GM21360 (cell line): Measurements from ENCODE around the gene SHROOM2.

ENCODE experiments used
- ATAC-seq: cut with Tn5 transposase; IDR thresholded peaks from one replicate; pipeline ENCODE4 v1.9.1; 2021; ENCODE audit warnings: mild to moderate bottlenecking, moderate library complexity; ENCODE audit not compliant: unreplicated experiment

SHROOM2 gene

DNA sequence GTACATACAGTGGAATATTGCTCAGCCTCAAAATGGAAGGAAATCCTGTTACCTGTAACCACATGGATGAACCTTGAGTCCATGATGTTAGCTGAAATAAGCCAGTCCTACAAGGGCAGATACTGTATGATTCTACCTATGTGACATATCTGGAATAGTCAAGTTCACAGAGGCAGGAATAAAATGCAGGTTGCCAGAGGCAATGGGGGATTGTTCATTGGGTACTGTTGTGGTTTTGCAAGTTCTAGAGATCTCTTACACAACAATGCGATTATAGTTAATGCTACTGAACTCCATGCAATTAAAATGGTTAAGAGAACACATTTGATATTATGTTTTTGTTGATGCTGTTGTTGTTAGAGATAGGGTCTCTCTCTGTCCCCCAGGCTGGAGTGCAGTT, 74.6 kb downstream of the SHROOM2 start:
- ATAC-seq, result no peak

DNA sequence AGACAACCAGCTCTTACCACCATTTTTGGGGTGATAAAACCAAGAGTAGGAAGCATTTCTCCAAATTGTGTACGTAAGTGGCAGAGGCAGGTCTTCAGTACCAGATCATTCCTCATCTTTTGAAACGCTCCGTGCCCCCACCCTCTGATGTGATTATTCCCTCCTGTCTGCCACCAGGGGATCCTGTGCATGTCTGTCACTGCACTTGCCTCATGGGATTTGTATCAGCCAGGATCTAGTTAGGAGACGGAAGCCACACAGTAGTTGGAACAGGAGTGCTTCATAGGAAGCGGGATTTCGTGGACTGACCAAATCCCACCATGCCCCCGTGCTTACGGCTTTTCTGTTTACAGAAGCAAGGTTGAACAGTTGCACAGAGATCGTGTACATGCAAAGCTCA, 75.5 kb downstream of the SHROOM2 start:
- no peak for ATAC-seq

DNA sequence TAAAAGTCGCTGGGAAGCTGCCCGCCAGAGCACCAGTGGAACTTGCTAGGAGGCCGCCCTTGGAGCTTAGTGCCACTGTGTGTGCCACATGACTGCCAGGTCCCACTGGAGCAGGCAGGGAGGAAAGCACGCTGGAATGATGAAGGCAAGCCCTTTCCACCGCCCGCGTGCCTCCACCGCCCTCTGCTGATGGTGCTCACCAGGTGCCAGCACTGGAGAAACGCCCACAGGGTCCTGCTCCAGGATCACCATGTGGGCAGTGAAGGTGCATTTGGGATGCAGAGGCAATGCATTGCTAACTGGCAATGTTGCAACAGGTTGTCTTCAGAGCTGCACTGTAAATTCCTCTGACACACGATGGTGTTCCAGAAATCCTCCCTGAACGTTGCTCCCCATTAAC, 76.3 kb downstream of the SHROOM2 start:
- no peak for ATAC-seq

- ATAC-seq, result no peak
These were observed 76.7 kb downstream of the SHROOM2 start for GRCh38 chrX:9862953-9863352.

DNA sequence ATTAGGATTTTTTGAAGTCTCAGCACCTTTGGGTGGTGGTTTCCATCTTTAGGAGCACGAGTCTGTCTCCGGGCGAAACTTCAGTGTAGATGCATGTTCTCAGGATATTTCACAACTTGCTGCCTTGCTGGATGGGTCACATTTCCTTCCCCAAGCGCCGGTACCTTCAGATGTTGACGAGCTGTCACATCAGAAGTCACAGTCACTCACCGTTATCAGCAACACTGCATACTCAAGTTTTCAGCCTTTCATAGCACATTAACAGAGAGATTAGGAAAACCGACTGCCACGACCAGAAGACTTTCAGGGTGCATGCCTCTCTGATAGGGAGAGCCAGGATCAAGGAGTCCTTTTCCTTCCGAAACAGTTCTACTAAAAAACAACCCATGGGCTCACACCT, 77.8 kb downstream of the SHROOM2 start:
- ATAC-seq, result no peak

DNA sequence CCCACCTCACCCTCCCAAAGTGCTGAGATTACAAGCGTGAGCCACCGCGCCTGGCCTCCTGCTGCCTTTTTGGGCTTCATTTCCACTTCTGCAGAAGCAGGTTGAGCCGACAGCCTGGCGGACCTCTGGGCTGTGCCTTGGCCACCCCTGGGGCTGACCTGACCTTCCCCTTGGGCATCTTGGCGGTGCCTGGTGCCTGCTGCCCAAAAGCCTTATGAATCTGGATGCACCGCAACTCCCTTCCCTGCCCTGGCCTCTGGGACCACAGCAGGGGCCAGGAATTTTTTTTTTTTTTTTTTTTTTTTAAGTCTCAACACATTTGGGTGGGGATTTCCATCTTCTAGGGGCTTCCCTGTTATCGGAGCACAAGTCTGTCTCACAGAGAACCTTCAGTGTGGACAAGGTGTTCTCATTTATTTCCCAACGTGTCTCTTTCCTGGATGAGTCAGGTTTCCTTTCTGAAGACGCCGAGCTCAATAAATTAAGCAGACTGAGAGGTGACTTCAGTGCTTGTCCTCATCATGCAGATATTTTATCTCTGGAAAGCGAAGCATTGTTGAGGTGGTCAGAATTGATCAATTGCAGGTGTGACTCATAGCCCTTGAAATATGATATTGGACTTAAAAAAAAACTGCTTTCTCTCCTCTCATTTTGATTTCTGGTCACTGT, 79.7 kb downstream of the SHROOM2 start:
- no peak for ATAC-seq

GRCh38 chrX:9866633-9867032, 80.4 kb downstream of the SHROOM2 start:
- ATAC-seq, result no peak

DNA sequence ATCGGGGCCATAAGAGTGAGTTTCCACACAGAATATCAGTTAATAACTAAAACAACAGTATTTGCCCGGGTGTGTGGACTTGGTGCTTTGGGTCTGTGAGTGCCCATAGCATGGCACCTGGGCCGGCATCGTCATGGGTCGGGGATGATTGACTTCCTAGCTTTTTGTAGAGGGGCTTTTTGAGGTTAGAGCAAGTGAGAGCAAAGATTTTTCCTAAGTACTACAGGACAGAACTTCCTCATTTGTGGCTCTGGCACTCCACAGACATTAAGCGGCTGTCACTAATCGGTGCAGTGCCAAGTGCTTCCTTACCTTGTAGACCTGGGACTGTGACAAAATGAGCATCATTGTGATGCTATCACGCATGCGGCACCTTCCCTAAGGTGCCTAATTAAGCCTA, 81.0 kb downstream of the SHROOM2 start:
- no peak for ATAC-seq

DNA sequence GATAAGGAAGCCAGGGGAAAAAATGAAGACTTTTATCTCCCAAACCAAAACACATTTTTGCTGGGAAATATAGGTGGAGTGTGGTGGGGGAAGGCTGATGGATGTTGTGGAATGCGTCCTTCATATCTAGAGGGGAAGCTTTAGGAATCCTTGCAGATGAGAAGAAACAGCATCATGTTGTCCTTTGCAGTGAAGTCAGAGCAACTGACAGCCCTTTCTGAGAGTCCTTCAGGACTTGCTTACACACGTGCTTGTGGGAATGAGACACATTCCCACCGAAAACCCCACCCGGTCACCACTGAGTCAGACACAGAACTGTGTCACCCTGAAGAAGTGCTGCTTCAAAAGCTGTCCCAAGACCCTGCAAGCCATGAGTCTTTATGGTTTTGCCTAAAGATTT, 81.5 kb downstream of the SHROOM2 start:
- ATAC-seq, result no peak

DNA sequence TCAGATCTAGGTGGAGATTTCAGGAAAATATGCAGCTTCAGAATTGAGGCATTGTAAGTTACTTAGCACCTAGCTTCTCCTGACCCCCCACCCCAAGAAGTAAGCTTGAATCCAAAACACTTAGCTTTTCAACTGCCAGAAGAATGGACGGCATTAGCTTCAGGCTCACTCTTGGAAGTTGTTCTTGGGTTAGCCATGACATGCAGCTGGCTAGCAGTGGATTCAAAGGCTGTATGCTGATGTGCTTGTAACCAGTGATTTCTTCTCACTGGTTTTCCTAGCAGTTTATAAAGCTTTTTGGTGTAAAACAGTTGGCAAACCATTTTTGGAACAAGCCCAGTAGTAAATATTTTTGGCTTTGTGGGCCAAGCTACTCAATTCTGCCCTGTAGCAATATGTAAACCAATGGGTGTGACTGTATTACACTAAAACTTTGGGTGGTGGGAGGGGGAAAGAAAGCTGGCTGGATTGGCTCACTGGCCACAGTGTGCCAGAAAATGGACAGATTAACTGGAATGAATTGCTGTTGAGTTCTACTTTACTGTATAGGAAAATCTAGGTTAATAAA, 85.6 kb downstream of the SHROOM2 start:
- ATAC-seq, result no peak

GRCh38 chrX:9873360-9873759, 87.1 kb downstream of the SHROOM2 start:
- no peak for ATAC-seq

GRCh38 chrX:9873952-9874351, 87.7 kb downstream of the SHROOM2 start:
- ATAC-seq, result peak; percentile 93

GRCh38 chrX:9874483-9874882, 88.3 kb downstream of the SHROOM2 start:
- no peak for ATAC-seq

DNA sequence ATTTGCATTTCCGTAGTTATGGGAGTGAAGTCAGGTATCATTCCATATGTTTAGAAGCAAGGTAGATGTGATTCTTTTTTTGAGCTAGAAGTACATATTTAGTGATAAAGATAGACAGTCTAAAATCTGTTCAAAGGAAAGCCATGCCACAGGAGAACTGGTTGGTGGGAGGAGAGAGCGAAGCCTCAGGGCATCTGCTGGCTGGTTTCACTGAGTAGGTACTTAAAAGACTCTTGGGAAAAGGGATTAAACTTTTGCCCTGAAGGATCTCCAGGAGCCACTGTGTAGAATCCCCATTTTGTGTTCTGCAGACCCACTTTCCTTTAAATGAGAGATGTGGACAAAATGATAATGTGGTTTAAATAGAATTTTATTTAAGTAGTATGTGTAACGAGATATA, 89.6 kb downstream of the SHROOM2 start:
- ATAC-seq, result no peak

DNA sequence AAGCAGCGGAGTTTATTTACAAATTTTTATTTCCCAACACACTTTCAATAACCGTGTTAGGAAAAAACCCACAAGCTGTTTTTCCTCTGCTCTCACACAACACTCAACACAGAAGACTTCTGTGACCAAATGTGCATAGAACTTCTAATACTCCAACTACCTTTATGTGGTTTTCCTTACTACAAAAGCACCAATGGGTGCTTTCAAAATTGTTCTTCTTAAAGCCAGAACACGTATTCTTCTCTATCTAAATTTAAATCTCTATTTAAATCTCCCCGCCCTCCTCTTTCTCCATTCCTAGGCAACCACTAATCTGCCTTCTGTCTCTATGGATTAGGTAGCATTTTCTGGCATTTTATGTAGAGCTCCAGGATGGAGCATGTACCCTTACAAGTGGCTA, 90.0 kb downstream of the SHROOM2 start:
- no peak for ATAC-seq

GRCh38 chrX:9878146-9878820, 92.1 kb downstream of the SHROOM2 start:
- ATAC-seq, result no peak

- no peak for ATAC-seq
These were observed 94.0 kb downstream of the SHROOM2 start for GRCh38 chrX:9880237-9880636.

DNA sequence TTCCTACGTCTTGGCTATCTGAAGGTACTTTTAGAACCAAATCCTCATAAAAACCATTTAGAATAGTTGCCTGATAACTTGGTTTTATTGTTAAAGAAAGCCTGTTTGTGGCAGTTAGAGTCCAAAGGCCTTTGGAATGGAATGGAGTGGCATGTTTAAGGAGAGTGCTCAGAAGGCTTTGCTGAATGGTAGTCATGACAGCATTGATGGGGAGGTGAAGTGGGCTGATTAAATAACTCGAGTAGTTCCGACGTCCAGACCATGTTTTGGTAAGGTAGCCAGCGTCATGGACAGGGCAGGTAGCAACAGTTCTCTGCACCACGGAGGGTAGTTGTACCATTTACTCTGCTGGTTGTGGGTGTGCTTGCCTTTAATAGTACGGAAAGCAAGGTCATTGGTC, 94.6 kb downstream of the SHROOM2 start:
- ATAC-seq, result no peak

DNA sequence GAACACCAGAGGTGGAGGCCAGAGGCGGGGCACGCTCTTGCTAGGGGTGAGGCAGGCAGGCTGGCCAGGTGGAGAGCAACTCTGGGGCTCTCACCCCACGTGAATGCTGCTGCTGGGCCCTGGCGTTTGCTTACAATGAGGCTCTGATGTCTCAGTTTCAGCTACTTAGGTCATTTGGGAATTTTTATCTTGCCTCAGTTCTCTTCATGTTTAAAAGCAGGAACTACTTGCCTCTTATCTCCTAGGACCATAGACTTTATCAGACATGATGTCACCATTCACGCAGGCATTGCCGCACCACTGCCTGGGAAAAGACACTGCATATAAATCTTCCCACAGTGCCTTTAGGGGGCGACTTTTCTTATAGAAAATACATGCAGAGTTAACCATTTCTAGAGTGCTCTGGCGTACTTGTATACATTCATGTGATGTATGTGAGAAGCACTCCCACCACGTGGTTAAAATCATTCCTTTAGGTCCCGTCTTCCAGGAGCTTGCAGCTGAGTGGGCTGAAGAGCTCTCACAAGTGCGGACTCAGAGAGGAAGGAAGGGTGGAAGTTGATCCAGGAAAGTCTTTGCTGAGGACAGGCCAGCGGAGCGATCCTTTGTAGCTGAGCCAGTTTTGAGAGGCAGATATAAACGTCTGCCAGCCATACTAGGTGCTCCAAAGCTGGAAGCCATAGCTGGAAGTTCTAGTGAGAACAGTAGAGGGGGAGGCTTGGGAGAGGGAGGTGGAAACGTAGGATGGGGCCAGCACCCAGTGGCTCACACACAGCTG, 96.6 kb downstream of the SHROOM2 start:
- ATAC-seq, result no peak

- ATAC-seq, result no peak
These were observed 98.0 kb downstream of the SHROOM2 start for GRCh38 chrX:9884031-9884779.

GRCh38 chrX:9885150-9885549, 98.9 kb downstream of the SHROOM2 start:
- ATAC-seq, result peak; percentile 81
